ENCODE results near the gene UTP14C. TPM values are rescaled to one million over a fixed set of nuclear protein-coding genes. Genes with fewer than 3 reads are reported as not detected.
A peak's percentile ranks its signal among the peaks of the same experiment; 100 is the strongest.

UTP14C gene
- total and polyA plus RNA-seq, 2 donors (not counting 3 experiments of a cell fraction or from before 2014, with no cell fraction given) = 4.1 to 10.9 TPM

- no peak for FAIRE-seq
- H3K4me3 ChIP-seq (replicated peaks in 1 of 3; ENCODE audit: insufficient read depth in 1 of 3, low read depth in 1 of 3, low read length in 3 of 3) = no peak overlapping the region
- ChIA-PET CTCF (interaction anchor here (0.7 kb wide), 1 partner anchor 93 kb away, joined by 3 read pairs; no protein-coding TSS in a partner anchor), POLR2A (no interaction called here)
- no peak for TF ChIP-seq POLR2AphosphoS5 (IDR thresholded peaks at IDR 0.05; ENCODE audit: insufficient read depth, low read depth, low read length)
- TF ChIP-seq CTCF (IDR thresholded peaks at IDR 0.05; ENCODE audit: extremely low read depth in 1 of 2, insufficient read depth in 1 of 2, low read depth in 1 of 2, low read length in 2 of 2) = no peak
- TF ChIP-seq POLR2A (IDR thresholded peaks at IDR 0.05; ENCODE audit: low read depth, low read length) = no peak
- no peak for TF ChIP-seq FOS (IDR thresholded peaks at IDR 0.05; ENCODE audit: borderline replicate concordance, insufficient read depth, low read length)
- TF ChIP-seq EZH2 (IDR thresholded peaks at IDR 0.05; ENCODE audit: borderline replicate concordance, low read depth, low read length, severe bottlenecking) = no peak
- no peak for TF ChIP-seq MYC (IDR thresholded peaks at IDR 0.05; ENCODE audit: low read depth, low read length)
- no peak for TF ChIP-seq JUN (IDR thresholded peaks at IDR 0.05; ENCODE audit: borderline replicate concordance, insufficient read depth, insufficient read length, low read depth)
- TF ChIP-seq GATA2 (IDR thresholded peaks at IDR 0.05; ENCODE audit: insufficient read depth, insufficient read length, low read depth, low read length) = no peak
- no peak for TF ChIP-seq MAX (IDR thresholded peaks at IDR 0.05; ENCODE audit: insufficient read depth, insufficient read length)
- H4K20me1 ChIP-seq (replicated peaks; ENCODE audit: control insufficient read depth, extremely low read depth, insufficient read depth, low read length) = no peaks in the 10 kb centered on the region
- DNase-seq (ENCODE audit: low read depth, low spot score) = peak; percentile 21
- dilution Hi-C loops (cut with MboI; ENCODE audit: extremely low pct_ligation_motif_present, low sequenced_read_pairs) (no loop called here), intact Hi-C loops (cut with micrococcal nuclease) (no loop called here)
- H3K36me3 ChIP-seq (ENCODE audit: control insufficient read depth in 2 of 2, extremely low read depth in 1 of 2, insufficient read depth in 2 of 2, low read length in 2 of 2) = no peaks in the 10 kb centered on the region
- H3K79me2 ChIP-seq (ENCODE audit: control insufficient read depth, insufficient read depth, low read length) = no peaks in the 10 kb centered on the region
- no peaks in the 10 kb centered on the region for H3K4me1 ChIP-seq (ENCODE audit: control insufficient read depth, extremely low read depth, insufficient read depth, low read length)
- no TSS peak for BruUV-seq (replicated peaks)
- H2AFZ ChIP-seq (ENCODE audit: low read depth, low read length) = no peak overlapping the region
- H3K4me2 ChIP-seq (ENCODE audit: insufficient read depth, low read length) = no peak overlapping the region
- no peaks in the 10 kb centered on the region for H3K9me3 ChIP-seq (replicated peaks; ENCODE audit: control insufficient read depth, insufficient read depth, low read length)
- no peak overlapping the region for H3K27ac ChIP-seq (ENCODE audit: insufficient read depth, low read depth, low read length)
- no peak overlapping the region for H3K9ac ChIP-seq (replicated peaks; ENCODE audit: extremely low read depth, insufficient read depth, low read length)
- no peaks in the 10 kb centered on the region for H3K27me3 ChIP-seq (ENCODE audit: control insufficient read depth in 2 of 2, insufficient read depth in 2 of 2, low read length in 2 of 2)
- no peaks in the 10 kb centered on the region for H3K9me1 ChIP-seq (replicated peaks; ENCODE audit: control insufficient read depth, extremely low read depth, insufficient read depth, low read length)
These were observed 10.2 kb downstream of the UTP14C start for GRCh38 chr13:52034616-52035226.

All from endothelial cell of umbilical vein (primary cell).